Transverse colon (tissue), 4 donors: Measurements from ENCODE around the gene RAB17. TPM values are rescaled to one million over a fixed set of nuclear protein-coding genes. Genes with fewer than 3 reads are reported as not detected.

Source experiments
- DNase-seq: peaks from one replicate; pipeline ENCODE4 v3.0.0-alpha.2; 2019
- H3K27ac ChIP-seq, 4 donors: fragments of 200-600 bp; sonication (generic); 2 replicates each; pipeline ENCODE4 v1.5.1; 2016 to 2018; ENCODE audit warnings: inconsistent platforms in 4 of 4
- H3K27me3 ChIP-seq: fragments of 200-600 bp; sonication (generic); 2 replicates; pipeline ENCODE4 v1.5.1; 2017; ENCODE audit warnings: inconsistent platforms
- H3K36me3 ChIP-seq, 4 donors: fragments of 200-600 bp; sonication (generic); 2 replicates each; pipeline ENCODE4 v1.5.1; 2017 to 2019; ENCODE audit warnings: inconsistent platforms in 4 of 4
- H3K4me1 ChIP-seq, 4 donors: fragments of 200-600 bp; sonication (generic); 2 replicates each; pipeline ENCODE4 v1.5.1; 2017 to 2020; ENCODE audit warnings: inconsistent platforms in 4 of 4
- H3K4me3 ChIP-seq, 4 donors: fragments of 200-600 bp; sonication (generic); 1 replicate in 1 of 4; 2 replicates in 3 of 4; pipeline versions ENCODE4 v1.5.1 to v1.6.1; 2017 to 2019; ENCODE audit warnings: inconsistent platforms in 4 of 4
- H3K9me3 ChIP-seq, 2 donors: fragments of 200-600 bp; sonication (generic); 2 replicates each; pipeline ENCODE4 v1.5.1; 2017 to 2019; ENCODE audit warnings: inconsistent platforms in 2 of 2
- CTCF ChIP-seq, 5 experiments: fragments of 200-600 bp in 3 of 5; fragments of 450-650 bp in 2 of 5; sonication (generic) in 3 of 5; IDR thresholded peaks; 1 replicate in 2 of 5; 2 replicates in 3 of 5; pipeline ENCODE4 v1.5.1; 2016 to 2017; ENCODE audit warnings: antibody characterized with exemption in 5 of 5, inconsistent platforms in 3 of 5, mild to moderate bottlenecking in 2 of 5, moderate library complexity in 1 of 5
- EP300 ChIP-seq: sonication (generic); formaldehyde crosslinking; IDR thresholded peaks from one replicate; pipeline ENCODE4 v1.6.1; 2017; ENCODE audit warnings: antibody characterized with exemption, low read depth
- POLR2A ChIP-seq: fragments of 450-650 bp; IDR thresholded peaks from one replicate; pipeline ENCODE4 v1.6.1; 2016; ENCODE audit warnings: antibody characterized with exemption, mild to moderate bottlenecking, moderate library complexity
- POLR2AphosphoS5 ChIP-seq, 3 donors: sonication (generic); formaldehyde crosslinking; IDR thresholded peaks; one replicate each; pipeline ENCODE4 v1.6.1; 2016; ENCODE audit warnings: antibody characterized with exemption in 3 of 3
- WGBS, 2 donors: methylation state at CpG; one replicate each; pipeline ENCODE4 v1.1.5; 2018; ENCODE audit warnings: low coverage in 1 of 2; 5-methylcytosine and 5-hydroxymethylcytosine counted together
- in situ Hi-C, 4 donors: fragments of 200-750 bp; cut with MboI; loops; one replicate each; pipeline versions ENCODE4 v1.15.0 to v1.15.1; 2017; ENCODE audit warnings: low sequenced_read_pairs in 3 of 4, low pct_ligation_motif_present in 1 of 4, low pct_unique_long_range_greater_than_20kb in 1 of 4
- intact Hi-C: fragments of 100-400 bp; cut with DNase I; formaldehyde crosslinking; loops from one replicate; pipeline ENCODE4 v1.15.1; 2023; ENCODE audit warnings: low total_unique reads
- total RNA-seq, 4 donors: library from RNA; depleted of rRNA; stranded (reverse); fragments of >200 nt; gene quantifications; one replicate each; pipeline ENCODE4 v1.1.0, GENCODE V29; 2016

Gene RAB17
- total RNA-seq, 4 donors from 2014 or later, result 25.1 to 104 (median 65.6) TPM

DNA sequence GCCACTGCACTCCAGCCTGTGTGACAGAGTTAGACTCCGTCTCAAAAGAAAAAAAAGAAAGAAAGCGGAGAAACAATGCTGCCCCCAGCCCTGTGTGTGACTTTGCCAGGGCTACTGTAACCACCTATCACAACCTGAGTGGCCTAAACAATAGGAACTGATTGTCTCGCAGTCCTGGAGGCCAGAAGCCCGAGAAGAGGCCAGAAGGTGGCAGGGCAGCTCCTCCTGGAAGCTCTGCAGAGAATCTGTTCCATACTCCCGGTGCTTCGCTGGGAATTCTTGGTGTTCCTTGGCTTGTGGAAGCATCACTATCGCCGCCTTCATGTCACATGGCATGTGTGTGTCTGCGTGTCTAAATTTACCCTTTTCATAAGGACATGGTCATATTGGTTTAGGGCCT is 14.4 kb upstream of the RAB17 start:
- Histone ChIP-seq H3K27me3 (no peaks in the 10 kb centered on the region), H3K4me3 (no peak overlapping the region), H3K36me3 (no peaks in the 10 kb centered on the region), H3K27ac (no peak overlapping the region), H3K9me3 (no peaks in the 10 kb centered on the region), H3K4me1 (peaks cover 0 to 16% (median 0%) of the 10 kb centered on the region in 4 donors)
- no peak for DNase-seq
- 58 to 85% methylated on average over 6 to 9 of the region's 9 CpGs for WGBS, 2 donors
- in situ Hi-C loops (no loop called here), intact Hi-C loops (no loop called here)
- TF ChIP-seq POLR2AphosphoS5 (IDR thresholded peaks at IDR 0.05) (no peak), CTCF (IDR thresholded peaks at IDR 0.05) (peak in 4 of 5 experiments; percentile 16 to 29 (median 21))

GRCh38 chr2:237604391-237604790 is 13.9 kb upstream of the RAB17 start:
- in situ Hi-C loops, result no loop called here
- peak overlapping the region in 2 of 4 donors; percentile 5 to 40 for H3K27ac ChIP-seq
- WGBS, 2 donors, result 89 to 92% methylated on average over 5 to 11 of the region's 11 CpGs

DNA sequence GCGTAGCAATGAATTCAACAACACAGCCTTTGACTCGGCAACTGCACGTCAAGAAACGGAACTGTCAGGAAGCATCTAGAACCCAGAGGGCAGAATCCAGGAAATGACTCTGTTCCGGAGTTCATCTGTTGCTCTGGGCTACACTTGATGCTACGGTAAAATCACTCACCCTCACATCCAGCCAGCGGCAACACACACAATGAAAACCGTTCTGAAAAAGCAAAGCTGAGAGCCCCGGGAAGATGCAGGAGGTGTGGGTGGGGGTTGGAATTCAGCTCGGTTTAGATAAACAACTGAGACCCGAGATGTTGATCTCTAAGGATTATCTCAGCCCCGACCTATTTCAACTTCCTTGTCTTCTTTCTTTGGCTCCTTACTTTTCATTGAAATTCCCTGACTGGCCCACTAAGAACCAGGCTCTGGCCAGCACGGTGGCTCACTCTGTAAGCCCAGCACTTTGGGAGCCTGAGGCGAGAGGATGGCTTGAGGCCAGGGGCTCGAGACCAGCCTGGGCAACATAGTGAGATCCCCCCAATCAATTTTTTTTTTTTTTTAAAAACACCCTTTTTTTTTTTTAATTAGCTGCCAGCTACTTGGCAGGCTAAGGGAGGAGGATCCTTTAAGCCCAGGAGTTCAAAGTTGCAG is 13.3 kb upstream of the RAB17 start:
- H3K9me3 ChIP-seq, result no peaks in the 10 kb centered on the region
- H3K4me3 ChIP-seq, result no peak overlapping the region
- in situ Hi-C loops, result no loop called here
- peaks cover 0 to 20% (median 0%) of the 10 kb centered on the region in 4 donors for H3K4me1 ChIP-seq
- H3K36me3 ChIP-seq, result no peaks in the 10 kb centered on the region
- TF ChIP-seq CTCF (IDR thresholded peaks at IDR 0.05) (no peak), POLR2AphosphoS5 (IDR thresholded peaks at IDR 0.05) (peak; percentile 35 to 73 (median 64))
- DNase-seq, result peak; percentile 47
- intact Hi-C loops, result no loop called here
- no peaks in the 10 kb centered on the region for H3K27me3 ChIP-seq
- peak overlapping the region; percentile 5 to 40 (median 24) for H3K27ac ChIP-seq
- WGBS, 2 donors, result 35 to 43% methylated on average over 10 to 15 of the region's 15 CpGs

More at GRCh38 chr2:237604391-237604790, 13.9 kb upstream of the RAB17 start:
- no peaks in the 10 kb centered on the region for H3K9me3 ChIP-seq
- no peak for TF ChIP-seq POLR2AphosphoS5 (IDR thresholded peaks at IDR 0.05)
- TF ChIP-seq POLR2A, result no peak
- TF ChIP-seq EP300, result no peak
- no peak for TF ChIP-seq CTCF (IDR thresholded peaks at IDR 0.05)
- peaks cover 0 to 20% (median 0%) of the 10 kb centered on the region in 4 donors for H3K4me1 ChIP-seq
- no peaks in the 10 kb centered on the region for H3K27me3 ChIP-seq
- no peaks in the 10 kb centered on the region for H3K36me3 ChIP-seq
- H3K4me3 ChIP-seq, result no peak overlapping the region
- no peak for DNase-seq
- intact Hi-C loops, result no loop called here

GRCh38 chr2:237603049-237603717 is 12.6 kb upstream of the RAB17 start:
- DNase-seq, result no peak
- TF ChIP-seq EP300, result no peak
- no peak for TF ChIP-seq POLR2A
- no peak for TF ChIP-seq POLR2AphosphoS5 (IDR thresholded peaks at IDR 0.05)
- H3K9me3 ChIP-seq, result no peaks in the 10 kb centered on the region
- in situ Hi-C loops, result no loop called here
- intact Hi-C loops, result no loop called here
- WGBS, 2 donors, result 74 to 96% methylated on average over 4 to 13 of the region's 13 CpGs
- no peak overlapping the region for H3K4me3 ChIP-seq
- H3K27ac ChIP-seq, result peak overlapping the region in 2 of 4 donors; percentile 16 to 40
- H3K4me1 ChIP-seq, result peaks cover 0 to 20% (median 0%) of the 10 kb centered on the region in 4 donors
- H3K36me3 ChIP-seq, result no peaks in the 10 kb centered on the region
- no peaks in the 10 kb centered on the region for H3K27me3 ChIP-seq
